ENCODE results near the gene SORCS2.

The SORCS2 gene

DNA sequence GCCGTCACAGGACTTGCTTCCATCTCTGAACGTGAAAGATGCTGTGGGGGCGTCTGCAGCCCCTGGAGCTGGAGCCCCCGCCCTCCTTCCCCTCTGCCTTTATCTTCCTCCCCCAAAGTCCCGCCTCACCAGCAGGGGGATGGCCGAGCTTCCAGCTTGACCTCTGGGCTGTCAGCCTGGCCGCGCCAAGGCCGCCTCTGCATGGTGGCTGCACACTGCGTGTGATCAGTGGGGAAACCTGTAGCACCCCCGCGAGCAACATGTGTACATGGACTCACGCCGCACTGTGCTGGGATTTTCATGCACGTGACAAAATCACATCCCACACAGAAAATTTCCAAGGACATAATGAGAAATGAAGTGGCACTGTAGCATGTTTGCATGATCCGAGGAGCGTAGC, 268.9 kb downstream of the SORCS2 start:
- in situ Hi-C loops (cut with MboI; ENCODE audit: low sequenced_read_pairs), result no loop called here

DNA sequence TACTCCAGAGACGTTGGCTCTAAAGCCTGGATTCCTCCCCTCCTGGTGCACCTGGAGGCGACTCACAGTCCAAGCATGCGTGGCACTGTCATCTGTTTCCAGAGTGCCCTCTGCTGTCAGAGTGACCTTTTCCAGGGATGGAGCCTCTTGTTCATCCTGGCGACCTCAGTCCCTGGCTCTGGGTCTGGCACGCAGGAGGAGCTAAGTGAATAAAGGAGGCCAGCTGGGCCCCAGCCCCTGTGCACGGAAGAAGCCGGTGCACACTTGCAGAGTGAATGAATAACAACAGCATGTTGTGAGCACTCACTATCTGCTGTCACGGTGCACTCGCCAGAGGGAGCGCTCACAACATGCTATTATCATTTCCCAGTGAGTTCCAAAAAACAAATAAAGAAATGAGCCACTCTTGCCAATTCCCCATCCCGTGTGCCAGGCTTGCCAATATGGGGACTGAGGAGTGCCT, 270.2 kb downstream of the SORCS2 start:
- in situ Hi-C loops (cut with MboI; ENCODE audit: low sequenced_read_pairs), result no loop called here

DNA sequence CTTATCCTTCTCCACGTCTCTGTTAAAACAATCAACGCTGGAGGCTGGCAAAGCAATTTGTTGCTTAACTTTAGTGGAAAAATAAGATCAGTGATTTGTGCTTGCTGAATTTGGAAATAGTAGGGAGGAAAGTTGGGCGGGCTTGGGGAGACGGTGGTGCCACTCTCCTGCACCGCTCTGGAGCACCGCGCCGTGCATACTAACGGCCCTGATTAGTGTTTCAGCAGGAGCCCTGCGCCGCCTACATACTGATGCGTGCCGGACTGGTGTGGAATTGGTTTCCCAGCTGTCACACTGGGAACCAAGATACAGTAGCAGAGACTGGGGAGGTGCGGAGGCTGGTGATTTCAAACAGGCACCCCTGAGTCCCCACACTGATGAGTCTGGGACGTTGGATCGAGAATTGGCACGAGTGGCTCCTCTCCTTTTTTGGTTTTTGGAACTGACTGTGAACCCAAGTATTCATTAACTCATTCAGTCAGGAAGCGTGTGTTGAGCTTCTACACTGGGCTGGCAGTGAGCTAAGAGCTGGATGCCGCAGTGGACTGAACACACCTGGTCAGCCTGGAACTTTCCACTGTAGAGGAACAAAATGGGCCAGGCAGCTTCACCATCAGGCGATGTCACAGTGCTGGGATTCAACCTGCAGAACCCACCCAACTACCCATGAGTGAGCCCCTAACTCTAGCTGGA, 271.4 kb downstream of the SORCS2 start:
- in situ Hi-C loops (cut with MboI; ENCODE audit: low sequenced_read_pairs), result no loop called here

- in situ Hi-C loops (cut with MboI; ENCODE audit: low sequenced_read_pairs), result no loop called here
Observed at GRCh38 chr4:7464259-7464655, 271.9 kb downstream of the SORCS2 start.

DNA sequence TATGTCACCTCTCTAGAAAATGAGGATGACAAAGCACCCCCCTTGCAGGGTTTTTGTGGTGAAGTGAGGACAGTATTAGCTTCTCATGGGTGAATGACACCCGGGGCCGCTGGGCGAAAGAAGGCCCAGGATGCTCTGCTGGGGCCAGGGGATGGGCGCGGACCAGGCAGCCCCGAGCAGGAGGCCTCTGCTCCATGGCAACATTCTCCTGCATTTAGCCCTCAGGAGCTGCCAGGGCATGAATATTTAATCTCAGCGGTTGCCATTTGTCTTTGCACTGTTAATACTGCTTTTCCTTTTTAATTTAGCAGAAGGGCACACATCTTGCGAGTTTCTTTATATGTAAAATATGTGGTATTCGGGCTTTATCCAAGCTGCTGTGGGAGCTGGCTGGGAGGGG, 272.7 kb downstream of the SORCS2 start:
- in situ Hi-C loops (cut with MboI; ENCODE audit: low sequenced_read_pairs), result no loop called here

DNA sequence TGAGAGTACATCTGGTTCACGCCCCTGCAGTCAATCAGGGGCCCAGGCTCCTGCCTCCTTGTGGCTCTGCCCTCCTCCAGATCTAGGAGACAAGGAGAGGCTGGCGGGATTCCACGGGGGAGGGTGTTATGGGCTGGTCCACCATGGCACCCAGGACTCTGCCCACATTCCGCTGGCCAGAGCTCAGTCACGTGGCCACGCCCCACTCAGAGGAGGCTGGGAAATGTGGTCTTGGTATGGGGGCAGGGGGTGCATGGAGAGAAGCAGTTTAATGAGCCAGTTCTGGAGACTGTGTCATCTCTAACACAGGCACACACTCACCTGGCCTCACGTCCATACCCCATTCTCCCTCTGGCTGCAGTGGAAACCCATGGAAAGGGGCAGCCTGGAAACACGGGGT, 273.9 kb downstream of the SORCS2 start:
- in situ Hi-C loops (cut with MboI; ENCODE audit: low sequenced_read_pairs), result no loop called here

- in situ Hi-C loops (cut with MboI; ENCODE audit: low sequenced_read_pairs), result no loop called here
Observed at GRCh38 chr4:7466904-7467303, 274.6 kb downstream of the SORCS2 start.

DNA sequence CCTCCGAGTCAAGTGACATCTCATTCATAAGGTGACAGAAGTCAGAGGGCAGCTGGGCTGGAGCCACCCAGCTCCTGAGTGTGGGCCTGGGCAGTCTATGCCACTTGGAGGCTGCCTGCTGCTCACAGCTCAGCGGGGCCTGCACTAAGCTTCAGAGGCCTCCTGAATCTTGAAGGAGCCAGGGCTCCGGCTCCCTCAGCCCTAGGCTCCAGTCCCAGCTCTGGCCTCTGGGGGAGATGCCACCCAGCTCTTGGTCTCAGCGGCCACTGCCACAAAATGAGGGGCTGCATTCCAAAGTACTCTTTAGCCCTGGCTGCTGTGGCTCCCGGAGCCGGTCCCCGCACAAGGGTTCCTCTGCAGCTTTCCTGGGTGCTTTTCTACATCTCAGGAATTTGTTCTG, 275.1 kb downstream of the SORCS2 start:
- in situ Hi-C loops (cut with MboI; ENCODE audit: low sequenced_read_pairs), result no loop called here

- in situ Hi-C loops (cut with MboI; ENCODE audit: low sequenced_read_pairs), result no loop called here
Observed at GRCh38 chr4:7469023-7469422, 276.7 kb downstream of the SORCS2 start.

- in situ Hi-C loops (cut with MboI; ENCODE audit: low sequenced_read_pairs), result no loop called here
Observed at GRCh38 chr4:7470111-7470510, 277.8 kb downstream of the SORCS2 start.

DNA sequence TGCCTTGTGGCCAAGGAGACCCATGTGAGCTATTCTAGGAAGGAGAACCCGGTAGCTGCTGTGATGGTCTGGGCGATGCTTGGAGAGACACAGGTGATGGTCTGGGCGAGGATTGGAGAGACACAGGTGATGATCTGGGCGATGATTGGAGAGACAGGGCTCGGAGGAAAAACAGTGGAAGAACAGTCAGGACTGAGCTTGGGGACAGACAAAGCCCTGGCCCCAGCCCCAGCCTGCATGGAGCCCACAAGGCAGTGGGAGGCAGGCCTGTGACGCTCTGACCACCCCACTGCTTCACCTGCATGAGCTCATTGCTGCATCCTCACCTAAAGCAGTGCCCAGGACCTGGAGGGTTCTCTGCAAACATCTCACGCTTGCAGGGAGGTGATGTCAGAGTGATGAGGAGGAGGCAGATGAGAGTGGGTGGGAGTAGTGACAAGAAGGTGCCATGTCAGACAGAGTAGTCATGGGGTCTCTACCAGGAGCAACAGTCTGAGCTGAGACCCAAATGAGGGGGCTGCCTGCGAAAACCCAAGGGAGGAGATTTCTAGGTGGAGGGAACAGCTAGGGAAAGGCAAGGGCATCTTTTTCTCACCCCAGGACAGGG, 278.3 kb downstream of the SORCS2 start:
- in situ Hi-C loops (cut with MboI; ENCODE audit: low sequenced_read_pairs), result no loop called here

GRCh38 chr4:7472442-7473013, 280.2 kb downstream of the SORCS2 start:
- in situ Hi-C loops (cut with MboI; ENCODE audit: low sequenced_read_pairs), result no loop called here

DNA sequence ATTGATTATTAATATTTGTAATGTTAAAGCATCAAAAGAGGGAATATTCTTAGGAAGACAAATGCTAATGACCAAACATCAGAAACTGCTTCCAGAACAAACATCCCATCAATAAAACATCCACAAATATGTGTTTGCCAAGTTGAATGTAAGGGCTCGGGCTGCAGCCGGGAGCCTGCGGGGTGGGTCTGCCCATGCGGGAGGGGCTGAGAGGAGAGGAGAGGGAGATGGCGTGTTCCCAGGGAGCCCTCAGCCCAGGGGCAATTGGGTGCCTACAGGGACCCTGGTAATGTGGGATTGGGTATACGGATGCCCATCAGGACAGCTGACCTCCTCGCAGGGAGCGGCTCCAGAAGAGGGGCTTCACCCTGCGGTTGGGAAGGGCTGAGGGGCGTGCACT, 280.7 kb downstream of the SORCS2 start:
- in situ Hi-C loops (cut with MboI; ENCODE audit: low sequenced_read_pairs), result no loop called here

- in situ Hi-C loops (cut with MboI; ENCODE audit: low sequenced_read_pairs), result no loop called here
Observed at GRCh38 chr4:7474320-7474719, 282.0 kb downstream of the SORCS2 start.

- in situ Hi-C loops (cut with MboI; ENCODE audit: low sequenced_read_pairs), result no loop called here
Observed at GRCh38 chr4:7475207-7475606, 282.9 kb downstream of the SORCS2 start.

DNA sequence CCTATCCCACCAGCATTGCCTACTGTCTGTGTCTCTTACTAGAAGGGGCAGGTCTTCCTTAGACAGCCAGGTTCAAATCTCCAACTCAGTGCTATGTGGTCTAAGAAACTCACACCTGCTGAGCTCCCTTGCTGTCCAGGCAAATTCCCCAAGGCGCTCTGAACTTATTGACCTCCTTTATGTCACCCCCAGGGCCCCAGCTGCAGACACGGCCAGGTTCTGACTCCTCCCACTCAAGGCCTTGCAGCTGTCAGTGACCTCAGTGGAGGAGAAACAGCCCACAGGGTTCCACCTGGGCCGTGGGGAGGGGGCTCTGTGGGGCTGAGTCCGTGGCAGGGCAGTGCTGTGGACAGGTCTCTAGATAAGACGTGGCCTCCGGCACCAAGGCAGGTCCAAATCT, 284.5 kb downstream of the SORCS2 start:
- in situ Hi-C loops (cut with MboI; ENCODE audit: low sequenced_read_pairs), result no loop called here

DNA sequence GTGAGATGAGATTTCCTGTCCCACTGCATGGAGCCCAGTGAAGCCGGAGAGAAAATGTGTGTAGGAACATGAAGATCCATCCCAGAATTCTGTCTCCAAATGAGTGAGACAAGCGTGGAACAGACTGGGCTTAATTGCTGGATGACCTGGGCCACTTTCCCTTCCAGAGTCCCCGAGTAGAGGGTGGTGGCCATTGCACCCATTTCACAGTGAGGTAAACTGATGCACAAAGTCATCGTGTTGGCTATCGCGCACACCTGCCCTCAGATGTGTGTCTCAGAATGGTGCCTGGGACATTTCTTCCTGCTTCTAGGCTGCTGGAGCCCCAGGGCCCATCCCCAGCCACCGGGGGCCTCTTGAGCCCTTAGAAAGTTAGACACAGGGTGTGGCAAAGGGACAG, 285.4 kb downstream of the SORCS2 start:
- in situ Hi-C loops (cut with MboI; ENCODE audit: low sequenced_read_pairs), result no loop called here

DNA sequence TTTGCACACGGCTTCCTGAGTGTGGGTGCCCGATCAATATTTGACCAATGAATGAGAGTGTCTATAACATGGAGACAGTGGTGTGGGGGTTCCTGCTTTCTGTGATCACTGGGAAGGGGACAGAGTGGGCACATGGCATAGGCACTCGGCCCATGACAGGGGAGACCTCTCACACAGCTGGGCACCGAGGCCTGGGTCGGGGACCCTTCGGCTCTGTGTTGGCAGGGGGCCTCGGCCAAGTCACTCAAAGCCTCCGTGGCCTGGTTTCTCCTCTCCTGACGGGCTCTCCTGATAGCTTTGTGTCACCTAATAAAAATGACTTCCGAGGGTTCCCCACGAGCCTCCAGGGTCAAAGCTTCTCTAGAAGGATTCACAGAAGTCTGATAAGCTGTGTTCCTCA, 286.3 kb downstream of the SORCS2 start:
- in situ Hi-C loops (cut with MboI; ENCODE audit: low sequenced_read_pairs), result no loop called here

- in situ Hi-C loops (cut with MboI; ENCODE audit: low sequenced_read_pairs), result no loop called here
Observed at GRCh38 chr4:7480423-7480822, 288.1 kb downstream of the SORCS2 start.

DNA sequence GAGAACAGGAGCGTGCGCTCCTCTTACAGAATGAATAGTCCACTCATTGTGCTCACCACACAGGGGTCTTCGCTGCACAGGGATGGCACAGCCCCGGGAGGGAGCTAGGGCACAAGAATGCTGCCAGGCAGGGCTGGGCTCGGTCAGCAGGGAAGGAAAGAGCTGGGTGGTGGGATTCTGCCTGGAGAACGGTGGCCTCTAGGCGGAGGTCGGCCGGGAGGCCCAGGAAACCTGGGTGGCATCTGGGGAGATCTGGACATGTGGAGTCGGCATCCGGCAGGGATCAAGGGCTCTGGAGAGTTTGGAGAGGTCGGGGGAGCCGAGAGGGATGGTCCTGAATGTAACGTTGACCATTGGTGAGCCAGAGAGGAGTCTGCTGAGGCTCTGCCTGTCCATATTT, 288.9 kb downstream of the SORCS2 start:
- in situ Hi-C loops (cut with MboI; ENCODE audit: low sequenced_read_pairs), result no loop called here

- in situ Hi-C loops (cut with MboI; ENCODE audit: low sequenced_read_pairs), result no loop called here
Observed at GRCh38 chr4:7485096-7485495, 292.8 kb downstream of the SORCS2 start.

DNA sequence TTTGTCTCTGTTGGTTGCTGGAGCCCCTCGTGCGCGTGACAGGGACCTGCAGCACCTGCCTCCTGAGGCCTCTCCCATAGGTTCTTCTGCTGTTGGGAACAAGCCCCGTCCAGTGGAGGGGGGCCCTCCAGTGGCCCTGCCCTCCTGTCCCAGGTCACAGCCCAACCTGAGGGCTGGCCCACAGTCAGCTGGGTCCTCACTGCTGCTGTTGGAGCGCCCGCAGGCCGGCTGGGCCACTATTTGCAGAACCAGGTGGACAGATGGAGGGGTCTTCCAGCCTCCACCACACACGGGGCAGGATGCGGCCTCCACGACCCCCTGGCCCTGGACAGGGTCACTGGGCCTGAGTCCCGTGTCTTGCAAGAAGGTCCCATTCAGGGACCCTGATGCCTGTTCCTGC, 293.8 kb downstream of the SORCS2 start:
- in situ Hi-C loops (cut with MboI; ENCODE audit: low sequenced_read_pairs), result no loop called here

DNA sequence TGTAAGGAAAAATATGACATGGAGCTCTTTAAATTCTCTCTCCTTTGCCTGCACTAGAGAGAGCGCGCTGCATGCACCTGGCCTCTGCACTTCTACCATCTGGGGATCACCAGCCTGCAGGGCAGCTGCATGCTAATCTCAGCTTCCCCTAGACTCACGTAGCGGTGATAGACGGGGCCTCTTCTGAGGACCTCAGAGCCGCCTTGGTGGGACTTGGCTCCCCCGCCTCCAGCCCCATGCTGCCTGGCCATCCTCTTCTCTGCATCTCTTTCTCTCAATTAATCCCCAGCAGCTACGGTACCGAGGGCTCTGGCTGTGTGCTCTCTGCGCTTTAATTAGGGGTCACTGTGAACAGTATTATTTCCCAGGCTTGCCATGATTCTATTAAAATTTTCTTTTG, 295.2 kb downstream of the SORCS2 start:
- in situ Hi-C loops (cut with MboI; ENCODE audit: low sequenced_read_pairs), result no loop called here
